Peyer's patch (tissue), 4 donors: ENCODE measurements around the gene CELF2.

Experiments used
- POLR2A ChIP-seq, 2 donors: fragments of 450-650 bp; IDR thresholded peaks; one replicate each; pipeline ENCODE4 v1.5.1; 2017; ENCODE audit warnings: antibody characterized with exemption in 2 of 2, mild to moderate bottlenecking in 2 of 2, moderate library complexity in 2 of 2
- TF ChIP-seq, protein P1 (sequence below), 6 experiments: fragments of 450-650 bp in 4 of 6; fragments of 200-600 bp in 2 of 6; sonication (generic) in 1 of 6; IDR thresholded peaks; one replicate each; pipeline ENCODE4 v1.5.1; 2017 to 2019; ENCODE audit warnings: antibody characterized with exemption in 6 of 6, mild to moderate bottlenecking in 3 of 6, moderate library complexity in 1 of 6

DNA sequence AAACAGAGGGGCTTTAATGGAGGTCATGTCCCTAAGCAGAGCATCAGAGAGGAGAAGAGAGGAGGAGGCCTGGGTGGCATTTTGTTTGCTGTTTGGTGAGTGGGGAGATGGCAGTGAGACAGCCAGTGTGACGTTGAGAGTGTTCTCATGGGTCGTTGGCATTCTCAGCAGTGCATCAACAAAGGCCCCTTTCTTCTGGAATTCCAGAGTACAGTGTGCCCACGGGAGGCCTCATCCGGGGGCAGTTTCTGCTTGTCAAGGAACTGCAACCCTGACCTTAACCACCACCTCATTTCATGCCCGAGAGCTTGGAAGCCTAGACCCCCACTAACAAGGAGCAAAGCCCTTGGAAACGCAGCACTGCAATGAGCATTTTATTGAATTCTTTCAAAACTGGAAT is 92.9 kb downstream of the CELF2 start:
- TF ChIP-seq, protein P1, sequence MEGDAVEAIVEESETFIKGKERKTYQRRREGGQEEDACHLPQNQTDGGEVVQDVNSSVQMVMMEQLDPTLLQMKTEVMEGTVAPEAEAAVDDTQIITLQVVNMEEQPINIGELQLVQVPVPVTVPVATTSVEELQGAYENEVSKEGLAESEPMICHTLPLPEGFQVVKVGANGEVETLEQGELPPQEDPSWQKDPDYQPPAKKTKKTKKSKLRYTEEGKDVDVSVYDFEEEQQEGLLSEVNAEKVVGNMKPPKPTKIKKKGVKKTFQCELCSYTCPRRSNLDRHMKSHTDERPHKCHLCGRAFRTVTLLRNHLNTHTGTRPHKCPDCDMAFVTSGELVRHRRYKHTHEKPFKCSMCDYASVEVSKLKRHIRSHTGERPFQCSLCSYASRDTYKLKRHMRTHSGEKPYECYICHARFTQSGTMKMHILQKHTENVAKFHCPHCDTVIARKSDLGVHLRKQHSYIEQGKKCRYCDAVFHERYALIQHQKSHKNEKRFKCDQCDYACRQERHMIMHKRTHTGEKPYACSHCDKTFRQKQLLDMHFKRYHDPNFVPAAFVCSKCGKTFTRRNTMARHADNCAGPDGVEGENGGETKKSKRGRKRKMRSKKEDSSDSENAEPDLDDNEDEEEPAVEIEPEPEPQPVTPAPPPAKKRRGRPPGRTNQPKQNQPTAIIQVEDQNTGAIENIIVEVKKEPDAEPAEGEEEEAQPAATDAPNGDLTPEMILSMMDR (IDR thresholded peaks at IDR 0.05), result no peak
- no peak for TF ChIP-seq POLR2A (IDR thresholded peaks at IDR 0.05)
